Measurements from ENCODE around the gene ATP2B1.

The ATP2B1 gene

GRCh38 chr12:89694542-89694941, 14.1 kb downstream of the ATP2B1 start:
- in situ Hi-C loops (cut with HindIII; ENCODE audit: low sequenced_read_pairs), result no loop called here

DNA sequence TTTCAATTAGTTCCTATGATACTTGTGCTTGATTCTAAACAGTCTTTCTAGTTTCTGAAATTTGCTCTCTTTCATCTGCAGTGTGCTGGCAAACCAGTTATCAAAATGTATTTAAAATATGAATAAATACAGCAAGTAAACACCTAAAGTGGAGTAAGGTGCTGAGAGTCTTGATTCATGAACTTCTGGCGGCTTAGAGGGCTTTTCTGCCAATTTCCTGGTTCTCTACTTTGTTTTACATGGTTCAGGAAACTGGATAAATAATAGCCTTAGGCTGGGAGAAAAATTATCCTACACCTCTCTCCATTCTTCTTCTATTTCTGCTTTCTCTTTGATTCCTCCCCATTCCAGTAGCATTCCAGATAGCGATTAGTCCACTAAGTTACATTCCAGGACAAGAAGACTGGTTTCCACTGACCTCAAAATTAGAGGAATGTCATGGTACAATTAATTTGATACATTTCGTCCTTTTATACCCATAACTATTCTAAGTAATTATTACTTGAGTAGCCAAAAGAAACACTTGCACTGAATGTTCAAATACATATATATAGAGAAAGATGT, 14.9 kb downstream of the ATP2B1 start:
- in situ Hi-C loops (cut with HindIII; ENCODE audit: low sequenced_read_pairs), result no loop called here

- in situ Hi-C loops (cut with HindIII; ENCODE audit: low sequenced_read_pairs), result no loop called here
Measured at GRCh38 chr12:89692439-89692838, 16.2 kb downstream of the ATP2B1 start.

GRCh38 chr12:89691659-89692058, 17.0 kb downstream of the ATP2B1 start:
- in situ Hi-C loops (cut with HindIII; ENCODE audit: low sequenced_read_pairs), result no loop called here

DNA sequence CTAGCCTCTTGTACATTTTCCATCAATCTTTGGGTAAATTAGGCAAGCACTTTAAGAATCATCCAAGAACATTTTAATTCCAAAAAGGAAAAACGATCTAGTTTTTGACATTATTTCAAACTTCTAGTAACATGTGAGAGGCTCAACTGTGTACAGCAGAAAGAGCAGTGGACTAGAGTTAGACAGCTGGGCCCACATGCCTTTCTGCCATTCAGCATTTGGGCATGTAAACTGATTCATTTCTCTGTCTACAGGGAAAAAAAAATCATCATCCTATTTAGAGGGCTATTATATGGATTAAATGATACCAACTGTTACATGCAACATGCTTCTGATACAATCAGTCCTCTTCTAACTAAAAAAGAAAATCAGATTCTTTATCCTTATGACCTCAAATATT, 17.7 kb downstream of the ATP2B1 start:
- in situ Hi-C loops (cut with HindIII; ENCODE audit: low sequenced_read_pairs), result no loop called here

DNA sequence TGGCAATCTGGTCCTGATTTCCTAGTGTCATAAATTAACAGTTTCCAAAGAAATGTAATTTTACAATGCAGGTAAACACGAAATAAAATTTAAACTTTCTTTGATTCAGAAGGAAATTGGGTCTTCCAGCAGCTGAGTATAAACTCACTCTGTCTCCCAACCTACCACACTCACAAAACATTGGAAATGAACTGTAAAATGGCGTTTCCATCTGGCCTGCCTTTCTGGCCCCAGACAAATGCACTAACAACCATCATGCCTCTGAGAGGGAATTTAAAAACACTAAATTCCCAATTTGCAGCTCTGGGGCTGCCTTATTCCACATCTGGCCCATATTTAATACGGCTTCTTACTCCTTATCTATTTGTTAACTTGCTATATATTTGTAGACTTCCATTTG, 19.3 kb downstream of the ATP2B1 start:
- in situ Hi-C loops (cut with HindIII; ENCODE audit: low sequenced_read_pairs), result no loop called here

DNA sequence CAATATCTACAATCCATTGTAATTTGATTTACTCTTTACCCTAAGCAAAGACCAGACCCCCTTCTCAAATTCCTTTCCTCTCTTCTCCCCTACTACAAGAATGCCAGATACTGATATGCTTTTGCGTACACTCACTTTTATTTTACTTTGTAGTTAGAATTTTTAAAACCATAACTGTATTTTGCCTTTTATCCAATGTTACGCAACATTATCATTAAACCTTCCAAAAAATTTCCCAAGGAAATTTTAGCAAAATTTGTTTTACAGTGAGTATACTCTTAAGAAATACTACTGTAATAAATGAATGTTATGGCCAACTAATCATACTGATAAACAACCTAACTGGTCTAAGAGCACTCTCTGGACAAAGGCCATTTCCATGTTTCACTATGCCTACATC, 22.3 kb downstream of the ATP2B1 start:
- in situ Hi-C loops (cut with HindIII; ENCODE audit: low sequenced_read_pairs), result no loop called here

GRCh38 chr12:89685363-89685972, 23.2 kb downstream of the ATP2B1 start:
- in situ Hi-C loops (cut with HindIII; ENCODE audit: low sequenced_read_pairs), result no loop called here

- in situ Hi-C loops (cut with HindIII; ENCODE audit: low sequenced_read_pairs), result no loop called here
Measured at GRCh38 chr12:89684136-89684535, 24.5 kb downstream of the ATP2B1 start.

- in situ Hi-C loops (cut with HindIII; ENCODE audit: low sequenced_read_pairs), result no loop called here
Measured at GRCh38 chr12:89682284-89682683, 26.4 kb downstream of the ATP2B1 start.

DNA sequence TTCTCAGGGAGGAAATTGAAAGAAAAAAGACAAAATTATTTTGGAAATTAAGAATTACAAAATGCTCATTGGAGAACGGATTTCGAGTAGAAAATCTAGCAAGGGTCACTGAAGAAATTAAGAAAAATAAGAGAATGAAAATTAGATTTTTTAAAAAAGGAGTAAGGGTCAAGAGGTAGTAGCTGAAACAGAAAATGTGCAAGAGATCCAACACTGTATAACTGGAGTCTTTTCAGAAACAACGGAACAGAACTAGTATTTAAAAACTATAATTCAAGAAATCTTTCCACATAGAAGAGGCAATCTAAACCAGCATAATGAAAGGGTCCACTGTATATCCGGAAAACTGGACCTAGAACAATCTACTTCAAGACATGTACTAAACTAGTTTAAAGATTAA, 28.2 kb downstream of the ATP2B1 start:
- in situ Hi-C loops (cut with HindIII; ENCODE audit: low sequenced_read_pairs), result no loop called here

GRCh38 chr12:89679631-89680030, 29.0 kb downstream of the ATP2B1 start:
- in situ Hi-C loops (cut with HindIII; ENCODE audit: low sequenced_read_pairs), result no loop called here

DNA sequence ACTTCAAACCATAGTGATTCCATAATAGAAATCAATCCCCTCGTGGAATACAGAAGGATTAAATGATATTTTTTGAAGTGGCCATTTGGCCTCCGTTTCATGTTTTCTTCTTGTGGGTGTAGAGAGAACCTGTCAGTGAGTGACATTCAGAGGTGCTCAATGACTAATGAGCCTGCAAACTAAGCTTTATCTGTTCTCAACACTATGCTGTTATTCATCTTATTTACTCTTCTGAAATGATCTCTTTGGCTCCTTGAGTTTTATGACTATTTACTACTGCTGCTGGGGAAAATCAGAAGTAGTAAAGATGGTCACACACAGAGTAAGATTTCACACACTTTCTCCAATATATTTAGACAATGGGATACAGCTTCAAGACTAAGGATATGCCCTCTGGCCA, 30.4 kb downstream of the ATP2B1 start:
- in situ Hi-C loops (cut with HindIII; ENCODE audit: low sequenced_read_pairs), result no loop called here

GRCh38 chr12:89676930-89677329, 31.7 kb downstream of the ATP2B1 start:
- in situ Hi-C loops (cut with HindIII; ENCODE audit: low sequenced_read_pairs), result no loop called here

DNA sequence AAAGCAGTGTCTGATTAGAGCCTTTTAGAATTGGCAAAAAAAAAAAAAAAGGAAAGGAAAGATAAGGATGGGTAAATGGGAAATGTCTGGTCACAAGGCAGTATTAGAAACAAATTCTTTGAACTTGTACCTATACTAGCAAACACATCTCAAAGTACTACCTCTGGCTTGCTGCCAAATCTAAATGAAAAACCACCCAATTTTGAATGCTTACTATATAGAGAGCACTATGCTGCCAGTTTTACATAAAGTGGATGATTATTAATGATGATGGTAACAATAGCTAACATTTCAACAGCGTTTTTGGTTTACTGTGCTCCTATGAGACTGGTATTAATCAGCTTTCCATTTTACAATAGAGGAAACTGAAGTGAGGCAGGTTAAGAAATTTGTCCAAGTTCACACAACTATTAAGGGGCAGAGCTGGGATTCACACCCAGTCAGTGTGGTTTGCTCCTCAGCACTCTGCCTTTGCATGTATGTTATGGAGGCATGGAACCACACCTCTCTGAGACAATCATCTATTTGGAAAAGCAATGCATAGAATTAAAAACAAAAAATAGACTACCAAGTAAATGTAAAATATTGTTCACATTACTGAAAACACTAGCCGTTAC, 34.2 kb downstream of the ATP2B1 start:
- in situ Hi-C loops (cut with HindIII; ENCODE audit: low sequenced_read_pairs), result no loop called here

DNA sequence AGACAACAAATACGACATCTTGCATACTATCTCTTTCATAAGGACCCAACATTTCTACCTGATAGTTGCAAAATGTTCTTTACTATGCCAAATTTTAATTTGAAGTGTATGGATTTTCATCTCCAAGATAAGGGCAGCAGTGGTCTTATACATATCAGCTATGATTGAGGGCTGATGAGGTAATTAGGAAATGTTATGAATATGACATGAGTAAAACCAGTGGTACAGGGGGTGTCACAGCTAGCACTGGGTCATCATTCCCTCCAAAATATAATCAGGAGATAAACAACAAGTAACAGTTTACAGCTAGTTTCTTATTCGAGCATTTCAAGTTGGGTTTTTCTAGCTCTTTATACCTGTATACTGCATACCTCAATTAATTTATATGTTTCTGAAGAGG, 35.0 kb downstream of the ATP2B1 start:
- in situ Hi-C loops (cut with HindIII; ENCODE audit: low sequenced_read_pairs), result no loop called here

GRCh38 chr12:89672589-89672979, 36.1 kb downstream of the ATP2B1 start:
- in situ Hi-C loops (cut with HindIII; ENCODE audit: low sequenced_read_pairs), result no loop called here

DNA sequence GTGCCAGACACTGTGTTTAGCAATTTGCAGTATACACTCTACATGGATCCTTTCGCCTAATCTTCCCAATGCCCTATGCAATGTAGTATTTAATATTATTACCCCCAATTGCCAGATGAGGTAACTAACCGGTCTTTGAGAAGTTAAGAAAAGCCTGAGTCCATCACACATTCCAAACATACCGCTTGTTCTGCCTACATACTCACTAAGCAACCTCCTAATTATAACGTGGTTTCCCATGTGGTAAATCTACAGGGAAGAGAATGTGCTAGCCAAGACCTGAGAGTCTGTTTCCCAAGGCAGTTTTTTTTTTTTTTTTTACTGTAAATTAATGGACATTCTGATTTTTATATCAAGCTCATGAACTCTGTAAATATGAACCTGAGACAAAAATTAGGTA, 37.2 kb downstream of the ATP2B1 start:
- in situ Hi-C loops (cut with HindIII; ENCODE audit: low sequenced_read_pairs), result no loop called here

DNA sequence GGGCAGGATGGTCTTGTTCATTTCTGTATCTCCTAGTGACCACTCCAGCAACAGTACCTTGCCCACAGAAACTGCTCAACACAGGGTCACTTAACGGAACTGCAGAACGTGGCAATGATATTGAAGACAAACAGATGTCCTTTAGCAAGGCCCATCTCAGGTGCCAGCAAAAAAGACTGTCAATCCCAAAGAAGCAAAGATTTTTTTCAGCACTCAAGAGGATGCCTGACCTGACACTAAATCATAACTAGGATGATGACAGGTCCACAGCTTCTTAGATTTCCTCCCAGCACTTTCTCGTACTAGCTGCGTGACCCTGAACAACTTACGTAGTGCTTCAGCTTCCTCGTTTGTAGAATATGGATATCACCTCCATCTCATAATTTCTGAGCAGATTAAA, 39.4 kb downstream of the ATP2B1 start:
- in situ Hi-C loops (cut with HindIII; ENCODE audit: low sequenced_read_pairs), result no loop called here

GRCh38 chr12:89665556-89665955, 43.1 kb downstream of the ATP2B1 start:
- in situ Hi-C loops (cut with HindIII; ENCODE audit: low sequenced_read_pairs), result no loop called here

DNA sequence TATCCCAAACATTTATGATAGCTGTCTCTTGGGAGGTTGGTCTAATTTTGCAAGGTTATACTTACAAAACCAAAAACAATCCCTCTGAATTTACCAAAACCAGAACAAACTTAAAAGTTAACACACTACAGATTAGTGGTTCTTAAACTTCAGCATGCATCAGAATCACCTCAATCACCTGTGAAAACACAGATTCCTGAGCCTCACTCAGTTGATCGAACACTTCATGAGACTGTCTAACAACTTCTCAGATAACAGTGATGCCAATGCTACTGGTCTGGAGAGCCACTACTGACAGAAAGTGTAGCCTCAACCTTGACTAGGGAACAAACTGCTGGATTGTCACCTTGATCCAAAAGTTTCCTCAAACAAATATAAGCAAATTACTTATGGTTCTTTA, 44.2 kb downstream of the ATP2B1 start:
- in situ Hi-C loops (cut with HindIII; ENCODE audit: low sequenced_read_pairs), result no loop called here

- in situ Hi-C loops (cut with HindIII; ENCODE audit: low sequenced_read_pairs), result no loop called here
Measured at GRCh38 chr12:89663577-89664357, 44.9 kb downstream of the ATP2B1 start.

All from endothelial cell of hepatic sinusoid (primary cell).